Mucosa of gallbladder (tissue), 1 donor: ENCODE measurements around the gene ARHGAP45. TPM values are rescaled to one million over a fixed set of nuclear protein-coding genes. Genes with fewer than 3 reads are reported as not detected.
"Not testable (repeated sequence)": the region's sequence is repeated elsewhere in the genome, so short reads cannot be mapped to it uniquely, and the experiment has no call there.

Source experiments
- DNase-seq: peaks from one replicate; pipeline ENCODE4 v3.0.0-alpha.2; 2020; ENCODE audit warnings: low spot score
- total RNA-seq: library from RNA; stranded (reverse); gene quantifications from one replicate; pipeline ENCODE4 v1.2.1, GENCODE V29; 2021
- donor health status: DM: no; HTN: no; CAD: no.

The ARHGAP45 gene
- total RNA-seq, 1 donor from 2014 or later = 42.4 TPM

DNA sequence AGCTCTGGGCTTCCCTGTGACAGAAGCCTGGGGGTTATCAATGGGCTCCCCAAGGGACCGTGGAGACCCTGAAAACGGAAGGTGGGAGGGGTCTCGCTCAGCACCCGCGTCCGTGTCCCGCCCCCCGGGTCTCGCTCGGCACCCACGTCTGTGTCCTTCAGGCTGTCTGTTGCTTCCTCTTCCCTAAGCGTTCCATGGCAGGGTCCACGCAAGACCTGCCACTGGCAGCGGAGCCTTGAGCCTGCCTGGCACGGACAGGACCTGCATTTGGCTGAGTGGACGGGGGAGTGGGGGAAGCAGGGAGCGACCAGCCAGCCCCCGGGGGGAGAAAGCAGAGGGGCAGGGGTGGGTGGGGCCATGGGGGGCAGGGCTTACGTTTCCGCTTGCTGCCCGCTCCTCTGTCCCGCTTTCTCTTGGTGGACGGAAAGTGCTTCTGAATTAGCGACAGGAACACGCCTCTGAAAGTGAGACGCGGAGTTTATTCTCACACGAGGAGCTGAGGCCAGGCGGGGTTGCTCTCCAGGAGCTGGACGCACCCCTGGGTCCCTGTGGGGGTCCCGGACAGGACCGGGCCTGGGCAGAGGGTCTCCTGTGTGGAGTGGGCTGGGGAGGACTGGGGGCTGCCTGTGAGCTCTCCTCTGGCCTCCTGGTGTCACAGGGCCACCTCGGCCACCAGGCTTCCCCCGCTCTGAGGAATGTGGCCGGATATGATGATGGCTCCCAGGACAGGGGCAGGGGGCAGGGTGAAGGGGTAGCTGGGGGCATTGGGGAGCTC lies 48.9 kb downstream of the ARHGAP45 start:
- no peak for DNase-seq

GRCh38 chr19:1116726-1117581 lies 50.0 kb downstream of the ARHGAP45 start:
- no peak for DNase-seq

GRCh38 chr19:1117654-1118053 lies 50.7 kb downstream of the ARHGAP45 start:
- no peak for DNase-seq

DNA sequence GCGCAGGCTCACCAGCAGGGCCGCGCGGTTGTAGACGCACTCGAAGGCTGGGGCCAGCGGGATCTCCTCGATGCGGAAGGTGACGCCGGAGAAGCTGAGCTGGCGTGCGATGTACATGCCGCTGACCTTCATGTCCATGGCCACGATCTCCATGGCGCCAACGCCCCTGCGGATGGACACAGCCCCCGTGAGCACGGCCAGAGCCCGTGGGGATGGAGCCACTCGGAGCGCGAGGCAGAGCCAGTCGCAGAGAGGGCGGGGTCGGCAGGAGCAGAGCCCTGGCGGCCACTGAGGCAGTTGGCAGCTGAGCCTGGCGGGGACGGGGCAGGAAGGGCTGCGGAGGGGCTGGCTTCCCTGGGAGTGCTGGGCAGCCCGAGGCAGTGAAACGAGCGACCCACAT lies 52.0 kb downstream of the ARHGAP45 start:
- DNase-seq = no peak

DNA sequence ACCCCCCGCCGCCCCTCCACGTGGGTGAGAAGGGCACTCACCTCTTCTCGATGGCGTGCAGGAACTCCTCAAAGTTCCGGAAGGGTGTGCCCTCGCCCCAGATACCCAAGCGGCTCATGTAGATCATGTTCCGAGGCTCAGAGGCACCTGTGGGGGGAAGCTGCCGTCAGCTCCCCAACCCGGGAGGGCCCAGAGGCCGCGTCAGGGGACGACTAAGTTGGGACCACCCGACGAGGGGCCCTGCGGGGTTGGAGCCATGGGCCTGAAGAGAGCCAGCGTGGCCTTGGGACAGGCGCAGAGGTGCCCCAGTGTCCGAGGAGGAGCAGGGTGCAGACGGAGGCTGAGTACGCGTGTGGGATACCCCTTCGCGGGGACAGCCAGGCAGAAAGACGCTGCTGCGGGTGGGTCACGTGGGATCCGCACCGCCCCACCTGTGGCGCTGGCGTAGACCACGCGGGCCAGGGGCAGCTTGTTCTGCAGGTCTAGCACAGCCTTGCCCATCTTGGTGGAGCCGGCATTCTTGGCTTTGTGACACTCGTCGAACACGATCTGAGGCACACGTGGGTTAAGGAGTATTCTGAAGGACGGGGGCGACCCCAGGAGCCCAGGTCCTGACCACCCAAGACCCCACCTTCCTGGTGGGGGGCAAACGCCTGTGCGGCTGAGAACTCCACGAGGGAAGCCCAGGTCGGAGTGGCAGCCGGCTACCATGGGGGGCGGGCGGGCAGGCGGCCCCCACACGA lies 52.7 kb downstream of the ARHGAP45 start:
- DNase-seq = no peak

GRCh38 chr19:1121395-1121794 lies 54.4 kb downstream of the ARHGAP45 start:
- no peak for DNase-seq

DNA sequence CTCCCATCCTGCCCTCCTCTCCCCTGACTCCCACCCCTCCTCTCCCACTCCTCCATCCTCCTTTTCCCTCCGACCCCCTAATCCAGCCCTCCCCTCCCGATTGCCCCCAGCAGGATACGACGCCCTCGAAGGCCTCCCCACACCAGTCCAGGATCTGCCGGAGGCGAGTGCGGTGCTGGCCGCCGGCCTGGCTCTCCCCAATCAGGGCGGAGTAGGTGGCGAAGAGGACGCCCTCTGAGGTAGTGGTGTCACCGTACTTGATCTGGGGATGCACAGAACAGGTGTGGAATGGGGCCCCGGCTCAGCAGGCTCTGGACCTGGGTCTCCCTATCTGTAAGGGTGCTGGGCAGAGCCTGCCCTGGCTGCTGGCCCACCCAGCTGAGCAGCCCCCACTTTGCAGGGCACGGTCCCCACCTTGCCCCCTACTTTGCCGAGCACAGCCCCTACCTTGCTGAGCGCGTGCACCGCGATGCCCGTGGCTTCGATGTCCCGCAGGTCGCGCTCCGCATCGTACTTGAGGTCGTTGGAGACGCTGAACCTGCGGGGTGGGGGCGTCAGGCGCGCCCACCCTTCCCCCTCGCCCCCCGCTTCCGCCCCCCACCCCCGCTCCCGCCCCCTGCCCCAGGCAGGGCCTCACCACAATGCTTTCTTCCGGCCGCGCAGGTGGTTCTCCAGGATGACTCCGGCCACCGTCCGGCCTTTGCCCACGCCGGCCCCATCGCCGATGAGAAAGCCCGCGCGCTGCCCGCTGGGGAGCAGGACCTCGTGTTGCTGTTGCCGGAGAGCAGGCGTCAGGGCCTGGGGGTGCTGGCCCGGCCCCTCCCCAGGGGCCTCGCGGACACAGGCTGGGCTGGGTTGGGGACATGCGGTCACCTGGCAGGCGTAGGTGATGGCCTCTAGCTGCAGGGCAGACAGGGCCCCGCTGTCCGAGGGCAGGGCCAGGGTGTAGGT lies 55.3 kb downstream of the ARHGAP45 start:
- no peak for DNase-seq

DNA sequence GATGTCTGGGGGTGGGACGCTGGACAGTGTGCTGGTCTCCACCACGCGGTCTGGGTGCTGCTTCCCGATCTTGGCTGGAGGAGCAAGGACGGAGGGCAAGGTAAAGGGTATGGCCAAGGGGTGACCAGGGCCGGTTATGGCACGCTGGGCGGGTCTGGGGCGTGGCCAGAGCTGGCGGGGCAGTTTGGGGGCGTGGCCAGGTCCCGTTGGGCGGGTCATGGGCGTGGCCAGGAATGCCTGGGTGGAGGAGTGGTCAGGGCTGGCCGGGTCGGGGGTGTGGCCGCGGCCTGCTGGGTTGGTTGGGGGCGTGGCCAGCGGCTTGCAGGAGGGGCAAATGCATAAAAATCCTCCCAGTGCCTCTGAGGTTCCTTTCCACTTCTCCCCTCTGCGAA lies 56.0 kb downstream of the ARHGAP45 start:
- no peak for DNase-seq

DNA sequence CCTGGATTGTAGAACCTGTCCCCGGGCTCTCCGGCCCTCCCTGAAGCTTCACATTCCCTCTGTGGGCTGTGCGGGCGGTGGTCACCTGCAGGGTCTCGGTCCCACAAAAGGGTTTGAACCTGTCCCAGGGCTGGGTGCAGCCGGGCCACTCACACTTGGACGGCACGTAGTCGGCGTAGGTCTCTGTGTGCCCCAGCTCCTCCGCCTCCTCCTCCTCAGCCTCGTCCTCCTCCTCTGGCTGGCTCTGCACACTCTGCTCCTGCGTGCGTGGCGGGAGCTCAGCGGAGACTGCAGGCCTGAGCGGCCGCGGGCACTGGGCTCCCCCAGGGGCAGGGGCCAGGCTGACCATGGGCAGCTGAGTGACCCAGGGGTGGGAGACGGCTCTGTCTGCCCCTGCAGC lies 56.4 kb downstream of the ARHGAP45 start:
- DNase-seq = no peak

- DNase-seq = no peak
Measured at GRCh38 chr19:1123885-1124677, 57.1 kb downstream of the ARHGAP45 start.

DNA sequence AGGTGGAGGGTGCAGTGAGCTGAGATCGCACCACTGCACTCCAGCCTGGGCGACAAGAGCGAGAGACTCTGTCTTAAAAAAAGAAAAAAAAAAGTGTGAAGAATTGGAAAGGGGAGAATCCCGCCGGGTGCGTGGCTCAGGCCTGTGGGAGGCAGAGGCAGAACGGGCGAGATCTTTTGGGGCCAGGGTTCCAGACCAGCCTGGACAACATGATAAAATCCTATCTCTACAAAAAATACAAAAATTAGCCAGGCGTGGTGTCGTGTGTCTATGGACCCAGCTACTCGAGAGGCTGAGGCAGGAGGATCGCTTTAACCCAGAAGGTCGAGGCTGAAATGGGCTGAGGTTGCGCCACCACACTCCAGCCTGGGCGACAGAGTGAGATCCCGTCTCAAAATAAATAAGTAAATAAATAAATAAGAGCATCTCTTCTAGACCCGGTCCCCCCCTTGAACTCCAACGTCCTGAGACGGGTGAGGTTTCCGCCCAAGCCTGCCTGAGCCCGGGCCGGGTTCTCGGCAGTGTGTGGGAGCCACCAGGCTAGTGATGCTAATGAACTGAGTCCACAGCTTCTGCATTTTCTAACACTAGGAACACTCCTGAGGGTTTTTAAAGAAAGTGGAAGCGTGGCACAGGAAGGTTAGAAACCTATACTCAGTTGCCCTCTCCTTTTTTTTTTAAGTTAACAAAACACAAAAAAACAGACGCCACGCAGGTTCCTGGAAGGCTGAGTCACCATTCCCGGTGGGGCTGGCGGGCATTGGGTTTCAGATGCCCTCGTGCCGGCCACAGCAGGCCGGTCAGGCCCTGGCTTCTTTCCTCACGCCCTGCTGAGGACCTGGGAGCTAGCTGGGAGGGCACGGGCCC lies 58.9 kb downstream of the ARHGAP45 start:
- DNase-seq = no peak

DNA sequence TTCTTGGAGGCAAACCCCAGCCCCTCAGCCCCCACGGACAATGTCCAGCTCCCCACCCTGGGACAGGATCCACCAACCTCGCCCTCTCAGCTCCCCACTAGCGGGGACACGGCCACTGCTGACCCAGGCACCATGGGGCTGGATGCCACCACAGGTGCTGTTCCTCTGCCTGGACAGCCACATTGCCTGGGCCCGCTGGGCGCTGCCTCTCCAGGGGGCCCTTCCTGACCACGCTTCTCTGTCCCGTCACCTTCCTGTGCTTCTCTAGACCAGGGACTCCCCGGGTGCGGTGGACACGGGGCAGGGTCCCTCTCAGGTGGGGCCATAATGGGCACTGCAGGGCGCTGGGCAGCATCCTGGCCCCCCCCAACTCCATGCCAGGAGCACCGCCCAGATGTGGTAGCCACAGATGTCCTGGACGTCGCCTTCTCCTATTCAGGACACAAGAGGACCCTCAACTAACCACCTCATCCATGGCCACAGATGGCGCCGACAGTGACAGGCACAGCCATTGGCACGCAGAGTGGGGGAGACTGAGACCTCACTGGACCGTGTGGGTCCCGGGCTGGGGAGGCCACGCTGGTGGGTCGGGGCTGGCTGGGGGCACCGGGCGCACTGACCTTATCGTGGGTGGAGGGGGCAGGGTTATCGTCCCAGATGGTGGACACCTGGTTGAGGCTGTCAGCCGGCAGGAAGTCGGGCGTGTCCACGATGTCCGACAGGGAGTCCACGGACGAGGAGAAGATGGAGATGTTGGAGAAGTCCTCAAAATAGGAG lies 60.2 kb downstream of the ARHGAP45 start:
- no peak for DNase-seq

GRCh38 chr19:1128106-1128505 lies 61.1 kb downstream of the ARHGAP45 start:
- DNase-seq = no peak

GRCh38 chr19:1129084-1129483 lies 62.1 kb downstream of the ARHGAP45 start:
- DNase-seq = not testable (repeated sequence)

- DNase-seq = no peak
Measured at GRCh38 chr19:1129535-1129934, 62.6 kb downstream of the ARHGAP45 start.

GRCh38 chr19:1130771-1131717 lies 64.1 kb downstream of the ARHGAP45 start:
- no peak for DNase-seq
